T-cell (primary cell): ENCODE results near the gene ATP10D. TPM values are rescaled to one million over a fixed set of nuclear protein-coding genes. Genes with fewer than 3 reads are reported as not detected.

ENCODE experiments used
- ATAC-seq, 4 experiments: fragments of 200-7000 bp in 3 of 4; fragments of 150-1000 bp in 1 of 4; cut with Tn5 transposase; replicated peaks in 1 of 4; 1 replicate in 3 of 4; 2 replicates in 1 of 4; pipeline ENCODE4 v1.10.0; 2021; ENCODE audit warnings: moderate library complexity in 3 of 4, mild to moderate bottlenecking in 2 of 4, moderate number of reproducible peaks in 1 of 4
- CTCF ChIA-PET, 2 donors: fragments of 300-600 bp; sonication (Branson Sonifier 250); formaldehyde crosslinking; loops; one replicate each; lab custom pipeline; 2022; ENCODE audit warnings: antibody characterized with exemption in 2 of 2; lab: Charles Lee
- POLR2A ChIA-PET, 2 donors: fragments of 300-600 bp; sonication (Branson Sonifier 250); formaldehyde crosslinking; loops; one replicate each; lab custom pipeline; 2022; ENCODE audit warnings: antibody characterized with exemption in 2 of 2; lab: Charles Lee
- DNase-seq, 35 experiments: peaks; one replicate each; pipeline versions ENCODE4 v3.0.0 to v3.0.0-alpha.2; 2013 to 2023
- H3K27ac ChIP-seq: one replicate; pipeline ENCODE4 v1.5.1; 2013; ENCODE audit warnings: low read length
- H3K27me3 ChIP-seq, 2 experiments: replicated peaks in 1 of 2; 1 replicate in 1 of 2; 2 replicates in 1 of 2; pipeline versions ENCODE4 v1.6.1 to v1.7.0; 2013; ENCODE audit warnings: low read length in 1 of 2, mixed read lengths in 1 of 2; ENCODE audit not compliant: control insufficient read depth in 2 of 2, insufficient read depth in 2 of 2; ENCODE audit errors: extremely low read depth in 1 of 2
- H3K36me3 ChIP-seq, 2 donors: 1 replicate in 1 of 2; 2 replicates in 1 of 2; pipeline versions ENCODE4 v1.6.1 to v1.7.0; 2013; ENCODE audit warnings: low read length in 1 of 2; ENCODE audit not compliant: control insufficient read depth in 2 of 2, insufficient read depth in 1 of 2; ENCODE audit errors: extremely low read depth in 1 of 2
- H3K4me1 ChIP-seq, 2 experiments: 1 replicate in 1 of 2; 2 replicates in 1 of 2; pipeline versions ENCODE4 v1.6.1 to v1.7.0; 2013; ENCODE audit warnings: low read length in 2 of 2, mixed read lengths in 1 of 2; ENCODE audit not compliant: insufficient read depth in 2 of 2, control insufficient read depth in 1 of 2; ENCODE audit errors: extremely low read depth in 1 of 2
- H3K4me3 ChIP-seq, 2 donors: 1 replicate in 1 of 2; 2 replicates in 1 of 2; pipeline versions ENCODE4 v1.5.1 to v1.7.0; 2013; ENCODE audit warnings: mild to moderate bottlenecking in 2 of 2, low read length in 1 of 2, moderate library complexity in 1 of 2; ENCODE audit not compliant: control insufficient read depth in 1 of 2; ENCODE audit errors: extremely low read depth in 1 of 2
- H3K9me3 ChIP-seq: 2 replicates; pipeline ENCODE4 v1.7.0; 2013
- H3K27ac Mint-ChIP-seq, 2 donors: one replicate each; pipeline ENCODE4 v1.8.0; 2020 to 2021; ENCODE audit warnings: mild to moderate bottlenecking in 2 of 2, mixed read lengths in 2 of 2
- H3K27me3 Mint-ChIP-seq, 2 donors: one replicate each; pipeline ENCODE4 v1.8.0; 2021 to 2022; ENCODE audit warnings: mixed read lengths in 2 of 2
- H3K36me3 Mint-ChIP-seq: one replicate; pipeline ENCODE4 v1.8.0; 2021; ENCODE audit warnings: mixed read lengths
- H3K4me1 Mint-ChIP-seq, 3 donors: one replicate each; pipeline ENCODE4 v1.8.0; 2020 to 2022; ENCODE audit warnings: mixed read lengths in 3 of 3, mild to moderate bottlenecking in 1 of 3
- H3K4me3 Mint-ChIP-seq, 3 donors: one replicate each; pipeline ENCODE4 v1.8.0; 2020 to 2022; ENCODE audit warnings: mild to moderate bottlenecking in 3 of 3, mixed read lengths in 3 of 3, moderate library complexity in 3 of 3
- H3K9me3 Mint-ChIP-seq, 3 donors: one replicate each; pipeline ENCODE4 v1.8.0; 2020 to 2022; ENCODE audit warnings: mixed read lengths in 3 of 3
- WGBS: methylation state at CpG from one replicate; pipeline ENCODE4 v1.1.5; 2013; ENCODE audit warnings: missing lambda C conversion rate; ENCODE audit not compliant: insufficient coverage; 5-methylcytosine and 5-hydroxymethylcytosine counted together
- total RNA-seq, 35 experiments: library from RNA in 6 of 35; stranded (reverse) in 6 of 35; fragments of 120-200 nt in 1 of 35; gene quantifications; one replicate each; pipeline versions ENCODE4 v1.2.1 to v1.2.4 and lab custom pipeline; 2013 to 2026

ATP10D gene
- total RNA-seq, 5 donors from 2014 or later (not counting 1 experiment from before 2014, with no cell fraction given) = 2.3 to 8.0 (median 5.0) TPM

GRCh38 chr4:47597696-47598095 lies 112.6 kb downstream of the ATP10D start:
- Histone ChIP-seq H3K4me3 (no peak overlapping the region), H3K27me3 (no peaks in the 10 kb centered on the region), H3K9me3 (no peaks in the 10 kb centered on the region), H3K27ac (no peak overlapping the region), H3K36me3 (no peaks in the 10 kb centered on the region), H3K4me1 (no peaks in the 10 kb centered on the region)
- ChIA-PET POLR2A (interaction anchor here in 1 of 2 donors (0.7 kb wide), 1 partner anchor 10 kb away, joined by 3 read pairs; no protein-coding TSS in a partner anchor), CTCF (no interaction called here)
- Mint-ChIP-seq H3K36me3 (peaks cover 3% of the 10 kb centered on the region), H3K9me3 (no peaks in the 10 kb centered on the region), H3K4me1 (no peaks in the 10 kb centered on the region), H3K27ac (no peak overlapping the region), H3K4me3 (no peak overlapping the region), H3K27me3 (no peaks in the 10 kb centered on the region)
- ATAC-seq (no peak), DNase-seq (no peak)
- WGBS = 17% methylated on average over 1 of the region's 1 CpG

GRCh38 chr4:47598320-47598719 lies 113.2 kb downstream of the ATP10D start:
- Histone ChIP-seq H3K4me1 (no peaks in the 10 kb centered on the region), H3K9me3 (no peaks in the 10 kb centered on the region), H3K36me3 (no peaks in the 10 kb centered on the region), H3K27ac (no peak overlapping the region), H3K4me3 (no peak overlapping the region), H3K27me3 (no peaks in the 10 kb centered on the region)
- Mint-ChIP-seq H3K27me3 (no peaks in the 10 kb centered on the region), H3K27ac (no peak overlapping the region), H3K36me3 (no peaks in the 10 kb centered on the region), H3K4me1 (no peaks in the 10 kb centered on the region), H3K4me3 (no peak overlapping the region), H3K9me3 (no peaks in the 10 kb centered on the region)
- ChIA-PET POLR2A (no interaction called here), CTCF (no interaction called here)
- ATAC-seq = no peak
- DNase-seq = no peak
- 71% methylated on average over 1 of the region's 1 CpG for WGBS

- Mint-ChIP-seq H3K4me1 (no peaks in the 10 kb centered on the region), H3K27ac (no peak overlapping the region), H3K9me3 (no peaks in the 10 kb centered on the region), H3K27me3 (no peaks in the 10 kb centered on the region), H3K36me3 (no peaks in the 10 kb centered on the region), H3K4me3 (no peak overlapping the region)
- CTCF ChIA-PET = no interaction called here
- Histone ChIP-seq H3K4me1 (no peaks in the 10 kb centered on the region), H3K4me3 (no peak overlapping the region), H3K36me3 (no peaks in the 10 kb centered on the region), H3K27ac (no peak overlapping the region), H3K9me3 (no peaks in the 10 kb centered on the region), H3K27me3 (no peaks in the 10 kb centered on the region)
- ATAC-seq (no peak), DNase-seq (no peak)
- no CpG with 5 or more reads among the region's 3 CpGs for WGBS
- POLR2A ChIA-PET = no interaction called here
Observed at GRCh38 chr4:47598896-47599295, 113.8 kb downstream of the ATP10D start.

GRCh38 chr4:47606482-47606881 lies 121.4 kb downstream of the ATP10D start:
- no peaks in the 10 kb centered on the region for H3K27me3 ChIP-seq
- 70% methylated on average over 2 of the region's 3 CpGs for WGBS
- no peak for ATAC-seq
- H3K27me3 Mint-ChIP-seq = peaks cover 0 to 4% of the 10 kb centered on the region in 2 donors
- no peaks in the 10 kb centered on the region for H3K36me3 Mint-ChIP-seq
- H3K9me3 ChIP-seq = no peaks in the 10 kb centered on the region
- no peak for DNase-seq
- ChIA-PET POLR2A (no interaction called here), CTCF (no interaction called here)
- no peak overlapping the region for H3K4me3 Mint-ChIP-seq
- H3K9me3 Mint-ChIP-seq = no peaks in the 10 kb centered on the region
- no peaks in the 10 kb centered on the region for H3K36me3 ChIP-seq
- no peaks in the 10 kb centered on the region for H3K4me1 Mint-ChIP-seq
- no peak overlapping the region for H3K27ac ChIP-seq
- H3K4me3 ChIP-seq = no peak overlapping the region
- H3K4me1 ChIP-seq = no peaks in the 10 kb centered on the region
- no peak overlapping the region for H3K27ac Mint-ChIP-seq

- Histone ChIP-seq H3K27ac (no peak overlapping the region), H3K27me3 (no peaks in the 10 kb centered on the region), H3K9me3 (no peaks in the 10 kb centered on the region), H3K4me1 (no peaks in the 10 kb centered on the region), H3K4me3 (no peak overlapping the region), H3K36me3 (no peaks in the 10 kb centered on the region)
- H3K4me1 Mint-ChIP-seq = no peaks in the 10 kb centered on the region
- no peaks in the 10 kb centered on the region for H3K36me3 Mint-ChIP-seq
- no peak overlapping the region for H3K4me3 Mint-ChIP-seq
- WGBS = no CpG with 5 or more reads among the region's 4 CpGs
- H3K27me3 Mint-ChIP-seq = peaks cover 0 to 11% of the 10 kb centered on the region in 2 donors
- DNase-seq (no peak), ATAC-seq (no peak)
- POLR2A ChIA-PET = interaction anchor here in 1 of 2 donors (0.6 kb wide), 1 partner anchor 8 kb away, joined by 4 read pairs; no protein-coding TSS in a partner anchor
- H3K27ac Mint-ChIP-seq = no peak overlapping the region
- CTCF ChIA-PET = interaction anchor here in 1 of 2 donors (0.6 kb wide), 1 partner anchor 1312 kb away, joined by 7 read pairs; no protein-coding TSS in a partner anchor
- H3K9me3 Mint-ChIP-seq = no peaks in the 10 kb centered on the region
Observed at GRCh38 chr4:47612116-47613023, 127.3 kb downstream of the ATP10D start.

GRCh38 chr4:47615385-47615784 lies 130.3 kb downstream of the ATP10D start:
- Histone ChIP-seq H3K9me3 (no peaks in the 10 kb centered on the region), H3K4me1 (no peaks in the 10 kb centered on the region), H3K4me3 (no peak overlapping the region), H3K27ac (no peak overlapping the region), H3K36me3 (no peaks in the 10 kb centered on the region), H3K27me3 (no peaks in the 10 kb centered on the region)
- Mint-ChIP-seq H3K36me3 (no peaks in the 10 kb centered on the region), H3K27ac (no peak overlapping the region), H3K4me1 (no peaks in the 10 kb centered on the region), H3K9me3 (no peaks in the 10 kb centered on the region), H3K27me3 (peaks cover 0 to 11% of the 10 kb centered on the region in 2 donors), H3K4me3 (no peak overlapping the region)
- ChIA-PET POLR2A (no interaction called here), CTCF (no interaction called here)
- WGBS = 88% methylated on average over 1 of the region's 4 CpGs
- DNase-seq (no peak), ATAC-seq (no peak)
